ENCODE results near the gene DCTPP1.
"Not testable (repeated sequence)": the region's sequence is repeated elsewhere in the genome, so short reads cannot be mapped to it uniquely, and the experiment has no call there.

DCTPP1 gene

GRCh38 chr16:30459456-30459855 lies 29.6 kb upstream of the DCTPP1 start:
- no peak overlapping the region for H3K27ac ChIP-seq
- in situ Hi-C loops (cut with HindIII; ENCODE audit: low pct_ligation_motif_present, low sequenced_read_pairs) = no loop called here
- no peak for TF ChIP-seq CTCF (IDR thresholded peaks at IDR 0.05; ENCODE audit: low read depth, low read length, missing control alignments)
- no peak overlapping the region for H3K4me3 ChIP-seq (ENCODE audit: low read depth, low read length)
- no peaks in the 10 kb centered on the region for H3K27me3 ChIP-seq (replicated peaks)
- no peaks in the 10 kb centered on the region for H3K36me3 ChIP-seq (replicated peaks)
- DNase-seq = no peak

GRCh38 chr16:30458561-30459394 lies 28.9 kb upstream of the DCTPP1 start:
- Histone ChIP-seq H3K27ac (no peak overlapping the region), H3K4me3 (ENCODE audit: low read depth, low read length) (no peak overlapping the region), H3K27me3 (replicated peaks) (no peaks in the 10 kb centered on the region), H3K36me3 (replicated peaks) (no peaks in the 10 kb centered on the region)
- in situ Hi-C loops (cut with HindIII; ENCODE audit: low pct_ligation_motif_present, low sequenced_read_pairs) = no loop called here
- DNase-seq = no peak
- TF ChIP-seq CTCF (IDR thresholded peaks at IDR 0.05; ENCODE audit: low read depth, low read length, missing control alignments) = no peak

GRCh38 chr16:30457743-30458560 lies 28.1 kb upstream of the DCTPP1 start:
- in situ Hi-C loops (cut with HindIII; ENCODE audit: low pct_ligation_motif_present, low sequenced_read_pairs) = no loop called here

GRCh38 chr16:30457256-30457655 lies 27.4 kb upstream of the DCTPP1 start:
- Histone ChIP-seq H3K4me3 (ENCODE audit: low read depth, low read length) (no peak overlapping the region), H3K36me3 (replicated peaks) (no peaks in the 10 kb centered on the region), H3K27me3 (replicated peaks) (no peaks in the 10 kb centered on the region), H3K27ac (no peak overlapping the region)
- in situ Hi-C loops (cut with HindIII; ENCODE audit: low pct_ligation_motif_present, low sequenced_read_pairs) = no loop called here
- DNase-seq = no peak
- TF ChIP-seq CTCF (IDR thresholded peaks at IDR 0.05; ENCODE audit: low read depth, low read length, missing control alignments) = no peak

More at GRCh38 chr16:30457743-30458560, 28.1 kb upstream of the DCTPP1 start:
- TF ChIP-seq CTCF (IDR thresholded peaks at IDR 0.05; ENCODE audit: low read depth, low read length, missing control alignments) = no peak
- no peaks in the 10 kb centered on the region for H3K27me3 ChIP-seq (replicated peaks)
- H3K27ac ChIP-seq = no peak overlapping the region
- DNase-seq = no peak
- H3K36me3 ChIP-seq (replicated peaks) = no peaks in the 10 kb centered on the region
- no peak overlapping the region for H3K4me3 ChIP-seq (ENCODE audit: low read depth, low read length)

GRCh38 chr16:30456302-30456701 lies 26.5 kb upstream of the DCTPP1 start:
- no peak for DNase-seq
- H3K27ac ChIP-seq = no peak overlapping the region

GRCh38 chr16:30452709-30453580 lies 23.1 kb upstream of the DCTPP1 start:
- H3K27ac ChIP-seq; H3K4me3 ChIP-seq (ENCODE audit: low read depth, low read length): not testable (repeated sequence)

More at GRCh38 chr16:30456302-30456701, 26.5 kb upstream of the DCTPP1 start:
- no peaks in the 10 kb centered on the region for H3K27me3 ChIP-seq (replicated peaks)
- TF ChIP-seq CTCF (IDR thresholded peaks at IDR 0.05; ENCODE audit: low read depth, low read length, missing control alignments) = no peak
- no peak overlapping the region for H3K4me3 ChIP-seq (ENCODE audit: low read depth, low read length)
- no peaks in the 10 kb centered on the region for H3K36me3 ChIP-seq (replicated peaks)
- in situ Hi-C loops (cut with HindIII; ENCODE audit: low pct_ligation_motif_present, low sequenced_read_pairs) = no loop called here

More at GRCh38 chr16:30452709-30453580, 23.1 kb upstream of the DCTPP1 start:
- H3K27me3 ChIP-seq (replicated peaks); H3K36me3 ChIP-seq (replicated peaks); DNase-seq; in situ Hi-C loops (cut with HindIII; ENCODE audit: low pct_ligation_motif_present, low sequenced_read_pairs): not testable (repeated sequence)
